Measurements from ENCODE around the gene ABCC4. TPM values are rescaled to one million over a fixed set of nuclear protein-coding genes. Genes with fewer than 3 reads are reported as not detected.

The ABCC4 gene
- total RNA-seq, 1 experiment from 2014 or later: 17.7 TPM

- DNase-seq (peak; percentile 67), ATAC-seq (peak; percentile 78)
- no peak overlapping the region for H2AFZ ChIP-seq (ENCODE audit: low read length)
- no peaks in the 10 kb centered on the region for H4K20me1 ChIP-seq (ENCODE audit: low read length)
- CTCF ChIA-PET: no interaction called here
- no peaks in the 10 kb centered on the region for H3K27me3 ChIP-seq (ENCODE audit: low read length)
- TF ChIP-seq EZH2phosphoT487 (IDR thresholded peaks at IDR 0.05; ENCODE audit: borderline replicate concordance, low read length): no peak
- TF ChIP-seq EZH2 (IDR thresholded peaks at IDR 0.05; ENCODE audit: low read length, unreplicated experiment): no peak
- no peak for TF ChIP-seq CTCF (conservative IDR thresholded peaks at IDR 0.05; ENCODE audit: low read depth, low read length)
- H3K36me3 ChIP-seq (ENCODE audit: low read depth, low read length): no peaks in the 10 kb centered on the region
- peak overlapping the region; percentile 100 for H3K27ac ChIP-seq (ENCODE audit: low read length)
- peak overlapping the region; percentile 31; the same call in 1 of the 2 replicates for H3K4me3 ChIP-seq (ENCODE audit: low read length)
- H3F3A ChIP-seq (ENCODE audit: low read length, unreplicated experiment): peaks cover 5% of the 10 kb centered on the region
- no peaks in the 10 kb centered on the region for H3K9me2 ChIP-seq (replicated peaks; ENCODE audit: low read length)
- no peaks in the 10 kb centered on the region for H3K9me3 ChIP-seq (ENCODE audit: low read length)
- POLR2A ChIA-PET (ENCODE audit: unreplicated experiment): no interaction called here
- H3K4me1 ChIP-seq (ENCODE audit: insufficient read depth, low read length): peaks cover 68% of the 10 kb centered on the region
- peaks cover 20% of the 10 kb centered on the region for H3K79me2 ChIP-seq (ENCODE audit: low read length)
- intact Hi-C loops (cut with micrococcal nuclease): no loop called here
- peak overlapping the region; percentile 84 for H3K4me2 ChIP-seq (ENCODE audit: low read length)
- no TSS peak for BruUV-seq (replicated peaks)
- H3K9ac ChIP-seq (ENCODE audit: low read length): peak overlapping the region; percentile 94
Measured at GRCh38 chr13:95122063-95122462, 179.2 kb downstream of the ABCC4 start.

- Histone ChIP-seq H3F3A (ENCODE audit: low read length, unreplicated experiment) (peaks cover 5% of the 10 kb centered on the region), H3K9me2 (replicated peaks; ENCODE audit: low read length) (no peaks in the 10 kb centered on the region), H3K79me2 (ENCODE audit: low read length) (peaks cover 20% of the 10 kb centered on the region), H3K27ac (ENCODE audit: low read length) (peak overlapping the region; percentile 100), H3K36me3 (ENCODE audit: low read depth, low read length) (no peaks in the 10 kb centered on the region), H3K9me3 (ENCODE audit: low read length) (no peaks in the 10 kb centered on the region), H3K9ac (ENCODE audit: low read length) (peak overlapping the region; percentile 94), H3K4me1 (ENCODE audit: insufficient read depth, low read length) (peaks cover 73% of the 10 kb centered on the region), H3K4me3 (ENCODE audit: low read length) (peak overlapping the region; percentile 31; the same call in 1 of the 2 replicates), H3K27me3 (ENCODE audit: low read length) (no peaks in the 10 kb centered on the region), H2AFZ (ENCODE audit: low read length) (no peak overlapping the region), H4K20me1 (ENCODE audit: low read length) (no peaks in the 10 kb centered on the region), H3K4me2 (ENCODE audit: low read length) (peak overlapping the region; percentile 84)
- TF ChIP-seq EZH2phosphoT487 (IDR thresholded peaks at IDR 0.05; ENCODE audit: borderline replicate concordance, low read length) (no peak), CTCF (conservative IDR thresholded peaks at IDR 0.05; ENCODE audit: low read depth, low read length) (no peak), EZH2 (IDR thresholded peaks at IDR 0.05; ENCODE audit: low read length, unreplicated experiment) (no peak)
- DNase-seq (peak; percentile 68), ATAC-seq (peak; percentile 34)
- ChIA-PET CTCF (no interaction called here), POLR2A (ENCODE audit: unreplicated experiment) (no interaction called here)
- intact Hi-C loops (cut with micrococcal nuclease): no loop called here
- BruUV-seq (replicated peaks): no TSS peak
Measured at GRCh38 chr13:95121516-95121915, 179.7 kb downstream of the ABCC4 start.

GRCh38 chr13:95120650-95121049, 180.6 kb downstream of the ABCC4 start:
- Histone ChIP-seq H3K9ac (ENCODE audit: low read length) (peak overlapping the region; percentile 94), H3K36me3 (ENCODE audit: low read depth, low read length) (no peaks in the 10 kb centered on the region), H4K20me1 (ENCODE audit: low read length) (no peaks in the 10 kb centered on the region), H3K4me2 (ENCODE audit: low read length) (no peak overlapping the region), H2AFZ (ENCODE audit: low read length) (no peak overlapping the region), H3K4me1 (ENCODE audit: insufficient read depth, low read length) (peaks cover 80% of the 10 kb centered on the region), H3K79me2 (ENCODE audit: low read length) (peaks cover 20% of the 10 kb centered on the region), H3K9me2 (replicated peaks; ENCODE audit: low read length) (no peaks in the 10 kb centered on the region), H3K9me3 (ENCODE audit: low read length) (no peaks in the 10 kb centered on the region), H3K27me3 (ENCODE audit: low read length) (no peaks in the 10 kb centered on the region), H3F3A (ENCODE audit: low read length, unreplicated experiment) (peaks cover 12% of the 10 kb centered on the region), H3K4me3 (ENCODE audit: low read length) (no peak overlapping the region), H3K27ac (ENCODE audit: low read length) (peak overlapping the region; percentile 100)
- ChIA-PET CTCF (no interaction called here), POLR2A (ENCODE audit: unreplicated experiment) (interaction anchor here (0.6 kb wide), 1 partner anchor 29 kb away, joined by 6 read pairs; no protein-coding TSS in a partner anchor)
- no peak for DNase-seq
- TF ChIP-seq EZH2 (IDR thresholded peaks at IDR 0.05; ENCODE audit: low read length, unreplicated experiment) (no peak), CTCF (conservative IDR thresholded peaks at IDR 0.05; ENCODE audit: low read depth, low read length) (no peak), EZH2phosphoT487 (IDR thresholded peaks at IDR 0.05; ENCODE audit: borderline replicate concordance, low read length) (no peak)
- intact Hi-C loops (cut with micrococcal nuclease): no loop called here
- no TSS peak for BruUV-seq (replicated peaks)
- ATAC-seq: no peak

All from PC-3 (cell line).